Activated CD8-positive, alpha-beta memory T cell treated with anti-CD3 and anti-CD28 coated beads for 24 hours (primary cell): ENCODE results near the gene BMAL1.

Experiments used
- DNase-seq: peaks from one replicate; pipeline ENCODE4 v3.0.0-alpha.2; 2020

BMAL1 gene

DNA sequence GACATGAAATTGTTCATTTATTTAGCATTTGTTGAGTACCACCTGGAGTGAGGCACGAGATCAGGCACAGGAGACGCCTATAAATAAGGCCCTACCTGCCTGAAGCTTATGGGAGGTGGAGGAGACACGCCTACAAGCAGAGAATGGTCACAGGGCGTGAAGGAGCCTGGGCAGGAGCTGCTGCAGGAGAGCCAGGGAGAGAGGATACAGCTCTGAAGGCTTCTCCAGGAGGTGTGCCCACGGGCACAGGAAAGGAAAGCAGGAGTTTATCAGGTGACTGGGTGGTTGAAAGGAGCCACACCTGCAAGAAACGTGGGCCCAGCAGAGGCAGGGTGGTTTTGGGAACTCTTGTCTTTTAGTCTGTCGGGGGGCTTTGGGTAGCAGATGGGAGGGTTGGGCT, 70.3 kb downstream of the BMAL1 start:
- DNase-seq: no peak

- DNase-seq: no peak
Measured at GRCh38 chr11:13348305-13348704, 70.7 kb downstream of the BMAL1 start.

DNA sequence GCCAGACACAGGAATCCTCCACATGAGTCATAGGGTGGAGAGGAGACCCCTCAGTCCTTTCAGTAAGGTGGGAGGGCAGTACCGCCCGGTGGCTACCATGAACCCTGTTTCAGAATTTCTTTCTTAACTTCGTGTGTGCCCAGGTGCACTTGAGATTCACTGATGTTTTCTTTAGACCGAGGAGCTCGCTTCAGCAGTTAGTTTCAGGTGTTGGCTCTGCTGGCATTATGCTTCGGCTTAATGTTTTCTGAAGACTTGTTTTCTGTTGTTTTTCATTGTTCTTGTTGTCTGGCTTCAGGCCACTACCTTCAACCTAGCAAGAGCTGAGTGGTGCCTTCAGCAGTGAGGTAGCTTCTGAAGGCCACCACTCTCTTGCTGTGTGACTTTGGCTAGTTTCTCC, 71.5 kb downstream of the BMAL1 start:
- DNase-seq: no peak

GRCh38 chr11:13349581-13349980, 72.0 kb downstream of the BMAL1 start:
- DNase-seq: no peak

DNA sequence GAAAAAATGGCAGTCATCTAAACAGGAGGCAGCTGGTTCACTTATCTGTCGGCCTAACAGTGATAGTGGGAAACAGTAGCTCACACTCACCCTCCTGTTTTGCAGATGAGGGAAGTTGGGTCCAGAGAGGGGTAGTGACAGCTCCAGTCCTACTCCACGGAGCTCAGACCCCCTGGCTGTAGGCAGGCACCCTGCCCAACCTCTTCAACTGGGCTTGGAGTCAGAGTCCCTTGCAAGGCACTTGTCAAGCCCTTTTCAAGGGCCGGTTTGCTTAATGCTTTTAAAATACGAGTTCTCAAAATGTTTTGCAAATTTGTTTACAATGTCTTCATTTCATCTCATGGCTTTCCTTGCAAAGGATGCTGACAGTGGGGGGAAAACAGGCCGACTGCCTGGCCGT, 75.1 kb downstream of the BMAL1 start:
- DNase-seq: no peak

DNA sequence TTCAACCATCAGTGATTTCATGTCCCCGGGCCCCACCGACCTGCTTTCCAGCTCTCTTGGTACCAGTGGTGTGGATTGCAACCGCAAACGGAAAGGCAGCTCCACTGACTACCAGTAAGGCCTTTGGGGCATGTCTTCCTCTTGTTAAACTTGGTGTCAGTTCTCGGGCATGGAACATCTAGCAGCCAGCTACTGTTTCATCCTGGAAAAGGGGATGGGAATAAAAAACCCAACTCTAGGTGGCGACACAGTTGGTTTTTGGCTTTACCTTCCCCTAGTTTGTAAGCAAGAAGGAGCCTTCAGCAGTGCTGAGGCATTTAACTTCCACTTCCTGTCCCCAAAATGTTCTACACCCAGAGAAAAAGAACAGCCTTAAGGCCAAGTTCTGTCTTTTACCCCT, 76.7 kb downstream of the BMAL1 start:
- no peak for DNase-seq

DNA sequence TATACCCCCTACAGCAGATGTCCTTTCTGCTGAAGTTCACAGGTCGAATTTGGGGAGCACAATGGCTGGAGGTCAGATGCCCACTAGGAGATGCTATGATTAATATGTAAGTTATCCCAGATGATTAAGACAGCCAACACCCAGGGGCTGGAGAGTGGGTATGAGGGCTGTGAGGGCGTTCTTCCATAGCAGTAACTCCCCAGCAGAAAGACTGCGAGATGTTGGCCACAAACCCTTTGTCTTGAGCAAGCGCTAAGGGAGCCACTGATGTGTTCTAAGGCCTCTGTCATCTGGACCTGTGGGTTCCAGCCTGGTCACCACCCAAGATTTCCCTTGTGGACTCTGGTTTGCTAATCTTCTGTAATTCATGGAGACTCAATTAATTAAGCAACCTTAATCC, 77.6 kb downstream of the BMAL1 start:
- DNase-seq: no peak

DNA sequence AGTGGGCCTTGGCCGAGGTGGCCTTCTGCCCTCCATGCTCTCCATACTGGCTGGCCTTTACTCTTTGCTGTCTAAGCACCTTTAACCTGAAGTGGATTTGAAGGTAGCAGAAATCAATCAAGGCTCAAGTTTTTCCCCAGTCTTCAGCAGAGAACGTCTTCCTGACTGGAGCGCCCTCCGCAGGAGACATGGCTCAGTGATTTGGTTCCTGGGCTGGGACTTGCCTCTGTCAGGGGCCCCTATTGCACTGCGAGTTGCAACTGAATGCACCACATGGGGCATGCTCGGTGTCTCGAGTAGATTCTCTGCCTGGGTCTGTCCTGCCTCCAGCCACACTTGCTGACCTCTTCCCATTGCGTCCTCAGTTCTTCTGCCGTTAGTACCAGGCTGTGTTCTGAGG, 79.6 kb downstream of the BMAL1 start:
- DNase-seq: no peak

DNA sequence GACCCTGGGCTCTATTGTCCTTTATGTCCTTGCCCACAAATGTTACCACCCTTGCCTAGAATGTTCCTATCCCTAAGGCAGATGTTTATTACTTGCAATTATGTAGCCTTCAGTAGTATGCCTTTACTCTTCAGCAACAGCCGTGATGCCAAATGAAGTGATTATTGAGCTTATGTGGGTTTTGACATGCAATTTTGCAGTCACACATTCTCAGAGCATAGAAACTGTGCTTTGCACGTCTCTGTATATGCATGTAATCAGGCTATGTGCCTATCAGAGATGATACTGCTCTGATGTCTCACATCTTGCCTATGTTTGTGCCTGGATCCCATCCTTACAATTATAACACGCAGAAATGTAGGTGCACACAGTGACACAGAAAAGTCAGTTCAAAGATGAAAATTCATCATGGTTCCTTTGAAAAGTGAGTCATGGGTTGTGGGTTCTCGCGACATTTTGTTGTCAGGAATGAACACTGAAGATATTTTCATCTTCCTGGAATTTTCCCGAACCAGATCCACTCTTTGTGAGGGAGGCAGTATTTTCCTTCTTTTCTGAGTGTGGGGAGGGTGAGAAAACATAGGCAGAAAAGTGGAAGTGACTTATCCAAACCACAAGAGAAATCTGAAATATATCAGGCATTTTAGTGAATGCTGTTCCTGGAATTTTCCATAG, 81.1 kb downstream of the BMAL1 start:
- no peak for DNase-seq

DNA sequence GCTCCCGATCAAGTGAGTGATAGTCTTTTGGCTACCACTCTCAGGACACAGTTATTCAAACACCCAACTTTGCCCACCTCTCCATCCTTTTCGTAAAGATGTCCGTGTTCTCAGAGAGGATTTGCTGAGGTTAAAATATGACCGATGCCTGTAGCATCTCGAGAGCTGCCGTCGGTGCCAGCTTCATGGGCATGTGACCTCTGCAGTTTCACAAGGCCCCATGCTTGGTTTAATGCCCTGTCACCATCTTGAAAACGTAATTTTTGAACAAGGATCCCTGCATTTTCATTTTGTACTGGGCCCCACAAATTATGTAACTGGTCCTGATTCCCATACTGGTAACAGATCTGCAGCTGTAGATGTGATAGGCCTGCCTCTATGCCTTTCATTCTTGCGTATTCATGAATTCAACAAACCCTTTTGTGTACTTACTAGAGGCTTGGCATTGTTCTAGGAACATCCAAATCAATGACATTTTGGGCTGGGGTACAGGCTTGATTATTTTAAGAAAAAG, 85.1 kb downstream of the BMAL1 start:
- no peak for DNase-seq

DNA sequence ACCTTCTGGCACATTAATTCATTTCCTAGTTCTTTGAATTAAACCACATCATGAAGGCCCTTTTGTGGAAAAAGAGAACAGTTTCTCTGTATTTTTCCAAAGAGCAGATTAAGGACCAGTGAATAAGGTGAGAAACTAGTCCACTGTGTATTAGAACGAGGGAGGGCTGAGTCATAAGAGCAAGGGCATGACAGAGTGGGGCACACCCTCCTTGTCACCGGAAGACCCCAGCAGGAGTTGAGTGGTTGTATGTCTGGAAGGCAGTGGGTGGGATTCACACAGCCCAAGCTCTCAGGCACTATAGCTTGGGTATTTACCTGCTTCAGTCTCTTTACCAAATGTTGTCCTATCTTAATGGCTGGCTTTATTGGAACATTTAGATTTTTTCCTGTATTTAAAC, 86.8 kb downstream of the BMAL1 start:
- no peak for DNase-seq

GRCh38 chr11:13366266-13367026, 88.9 kb downstream of the BMAL1 start:
- DNase-seq: no peak

GRCh38 chr11:13367115-13367514, 89.5 kb downstream of the BMAL1 start:
- DNase-seq: no peak

DNA sequence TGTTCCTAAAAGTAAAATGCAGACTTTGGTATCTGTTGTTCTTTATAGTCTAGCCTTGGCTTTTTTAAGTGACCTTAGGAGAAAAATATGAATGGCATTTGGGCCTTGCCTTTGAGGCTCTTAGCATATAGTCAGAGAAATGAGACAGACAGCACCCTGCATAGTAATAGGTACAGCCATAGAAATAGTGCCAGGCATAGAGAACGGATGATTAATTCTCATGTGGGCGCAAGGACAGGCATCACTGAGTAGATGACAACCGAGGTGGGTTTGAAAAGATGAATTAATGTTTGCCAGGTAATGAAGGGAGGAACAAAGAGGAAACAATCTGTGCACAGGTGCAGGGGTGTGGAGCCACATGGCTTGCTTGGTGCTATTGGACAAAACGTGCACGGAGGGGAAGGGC, 90.5 kb downstream of the BMAL1 start:
- DNase-seq: no peak

GRCh38 chr11:13373216-13373615, 95.6 kb downstream of the BMAL1 start:
- DNase-seq: no peak

- DNase-seq: no peak
Measured at GRCh38 chr11:13375798-13376197, 98.2 kb downstream of the BMAL1 start.

GRCh38 chr11:13376402-13376801, 98.8 kb downstream of the BMAL1 start:
- DNase-seq: no peak

DNA sequence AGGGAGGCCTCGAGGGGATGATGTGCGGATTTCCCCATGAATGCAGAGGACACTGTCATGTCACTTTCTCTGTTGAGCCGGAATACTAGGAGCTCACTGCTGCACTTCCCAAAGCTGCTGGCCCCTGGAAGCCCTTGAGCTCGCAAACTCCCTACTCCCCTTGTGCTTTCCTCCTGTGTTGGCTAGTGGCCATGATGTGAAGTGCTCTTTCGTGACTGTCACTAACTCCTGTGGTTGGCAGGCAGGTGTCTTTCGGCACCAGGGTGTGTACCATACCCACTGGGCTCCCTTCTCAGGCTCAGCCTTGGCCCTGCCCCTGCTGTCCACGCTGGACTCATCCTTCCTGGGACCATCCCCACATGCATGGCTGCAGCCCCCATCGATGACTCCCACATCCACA, 99.2 kb downstream of the BMAL1 start:
- no peak for DNase-seq

DNA sequence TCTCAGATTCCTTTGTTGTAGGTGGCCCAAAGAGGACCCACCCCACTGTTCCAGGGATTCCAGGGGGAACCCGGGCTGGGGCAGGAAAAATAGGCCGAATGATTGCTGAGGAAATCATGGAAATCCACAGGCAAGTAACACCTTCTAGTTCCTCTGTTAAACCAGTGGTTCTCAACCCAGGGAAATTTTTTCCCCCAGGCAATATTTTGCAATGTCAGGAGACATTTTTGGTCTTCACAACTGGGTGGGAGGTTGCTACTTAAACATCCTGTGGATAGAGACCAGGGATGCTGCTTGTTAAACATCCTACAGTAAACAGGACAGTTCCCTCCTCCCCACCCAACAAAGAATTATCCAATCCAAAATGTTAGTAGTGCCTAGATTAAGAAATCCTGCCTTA, 100.7 kb downstream of the BMAL1 start:
- no peak for DNase-seq

DNA sequence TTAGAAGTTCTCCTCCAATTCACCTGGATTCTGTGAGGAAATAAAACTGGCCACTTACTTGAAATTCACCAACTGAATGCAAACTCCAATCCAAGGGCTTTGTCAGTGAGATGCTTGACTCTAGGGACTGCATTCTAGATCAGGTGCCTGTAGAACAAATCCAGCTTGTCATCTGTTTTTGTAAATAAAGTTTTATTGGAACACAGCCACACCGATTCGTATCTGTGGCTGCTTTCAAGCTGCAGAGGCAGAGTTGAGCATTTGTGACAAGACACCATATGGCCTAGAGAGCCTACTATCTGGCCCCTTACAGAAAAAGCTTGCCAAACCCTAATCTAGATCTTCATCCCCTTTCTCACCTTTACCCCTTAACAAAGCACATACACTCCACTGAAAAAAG, 103.1 kb downstream of the BMAL1 start:
- no peak for DNase-seq

DNA sequence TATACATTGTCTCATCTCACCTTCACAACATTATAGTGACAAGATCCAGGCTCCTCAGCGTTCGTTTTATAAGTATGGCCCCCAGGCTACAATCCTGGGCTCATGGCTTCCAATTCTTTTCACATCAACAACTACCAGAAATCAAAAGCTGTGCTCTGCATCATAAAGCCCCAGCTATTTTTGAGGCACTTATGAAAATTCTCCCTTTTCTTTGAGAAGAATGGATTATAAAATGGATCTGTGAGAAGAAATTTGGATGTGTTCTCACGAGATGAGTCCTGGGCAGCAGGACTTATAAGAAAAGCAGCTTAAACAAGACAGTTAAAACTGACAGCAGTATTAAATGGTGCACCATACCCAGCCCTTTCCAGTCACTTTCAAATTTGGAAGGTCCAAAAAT, 105.2 kb downstream of the BMAL1 start:
- DNase-seq: no peak

DNA sequence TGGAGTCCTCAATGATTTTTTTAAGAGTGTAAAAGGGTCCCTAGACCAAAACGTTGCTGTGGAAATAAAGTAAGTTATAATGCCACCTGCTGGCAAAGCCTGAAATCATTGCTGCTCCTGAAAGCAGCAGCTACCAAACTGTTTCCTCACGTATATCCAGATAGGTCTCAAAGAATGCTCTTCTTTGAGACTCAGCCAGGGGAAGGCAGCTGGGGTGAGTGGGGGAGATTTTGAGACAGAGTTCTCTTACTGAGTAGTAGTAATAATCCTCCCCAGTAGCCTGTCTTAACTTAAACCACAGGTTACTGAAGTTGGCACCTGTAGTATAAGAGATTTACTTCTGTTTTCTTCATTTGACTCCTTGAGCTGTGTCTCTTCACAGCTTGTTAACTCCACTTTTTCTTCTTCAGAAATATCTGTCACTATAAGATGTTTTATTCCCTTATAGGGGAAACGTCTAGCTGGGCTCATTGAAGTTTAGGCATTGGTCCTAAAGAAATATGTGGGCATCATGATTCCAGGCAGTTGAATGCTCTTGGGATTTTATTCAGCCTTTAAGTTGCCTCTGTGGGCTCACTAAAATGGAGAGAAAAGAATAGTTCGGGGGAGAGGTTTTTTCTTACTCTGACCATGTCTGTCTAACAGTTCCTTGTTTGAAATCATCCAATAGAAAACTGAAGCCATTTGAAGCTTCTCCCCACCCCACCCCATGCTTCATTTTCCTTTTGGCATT, 107.5 kb downstream of the BMAL1 start:
- DNase-seq: no peak

GRCh38 chr11:13386567-13386966, 109.0 kb downstream of the BMAL1 start:
- no peak for DNase-seq

- no peak for DNase-seq
Measured at GRCh38 chr11:13388741-13389140, 111.2 kb downstream of the BMAL1 start.
